ENCODE measurements around the gene ACOXL.

ACOXL gene

DNA sequence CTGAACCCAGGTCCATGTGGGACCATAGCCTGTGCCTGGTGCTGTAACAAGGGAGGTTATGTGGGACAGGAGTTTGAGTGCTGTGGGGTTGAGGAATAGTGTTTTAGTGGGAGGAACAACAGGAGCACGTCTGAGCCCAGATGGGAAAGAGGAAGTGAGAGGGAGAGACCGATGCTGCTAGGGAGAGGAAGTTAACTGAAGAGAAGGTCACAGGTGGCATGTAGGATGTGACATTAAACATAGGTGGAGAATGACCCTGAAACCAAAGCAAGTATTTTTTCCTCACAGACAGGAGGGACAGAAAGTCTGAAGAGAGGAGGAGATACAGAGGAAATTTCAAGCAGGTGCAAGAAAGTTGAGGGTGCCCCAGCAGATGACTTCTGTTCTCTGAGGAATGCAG, 87.8 kb downstream of the ACOXL start:
- H4K8ac ChIP-seq (ENCODE audit: low read depth, low read length) = no peak overlapping the region
- WGBS (ENCODE audit: extremely low coverage, insufficient coverage, insufficient read length) = no CpG with 5 or more reads among the region's 2 CpGs
- H3K4me3 ChIP-seq (ENCODE audit: low read depth, low read length) = no peak overlapping the region
- H3K14ac ChIP-seq (ENCODE audit: low read length) = no peak overlapping the region
- H3K27ac ChIP-seq (ENCODE audit: low read depth, low read length) = no peak overlapping the region
- no peak overlapping the region for H2AFZ ChIP-seq (ENCODE audit: insufficient read depth, low read length, poor library complexity)
- H3K18ac ChIP-seq (ENCODE audit: low read length) = no peak overlapping the region
- no peak overlapping the region for H3K4me2 ChIP-seq (ENCODE audit: low read length)
- H3K36me3 ChIP-seq (ENCODE audit: control insufficient read depth in 1 of 2, insufficient read depth in 2 of 2, low read length in 2 of 2) = no peaks in the 10 kb centered on the region
- no peaks in the 10 kb centered on the region for H3K4me1 ChIP-seq (ENCODE audit: control insufficient read depth in 1 of 2, insufficient read depth in 2 of 2, low read length in 2 of 2)
- no peaks in the 10 kb centered on the region for H3K79me1 ChIP-seq (ENCODE audit: low read length)
- no peak overlapping the region for H3K4ac ChIP-seq (ENCODE audit: low read depth, low read length)
- H3K27me3 ChIP-seq (ENCODE audit: insufficient read depth, low read length) = no peaks in the 10 kb centered on the region
- no peaks in the 10 kb centered on the region for H3K79me2 ChIP-seq (ENCODE audit: control insufficient read depth, insufficient read depth, low read length, poor library complexity)
- no peak overlapping the region for H2BK5ac ChIP-seq (ENCODE audit: low read depth, low read length, poor library complexity)
- no peaks in the 10 kb centered on the region for H3K9me3 ChIP-seq (ENCODE audit: insufficient read depth, low read depth, low read length)
- H4K91ac ChIP-seq (ENCODE audit: low read depth, low read length) = no peak overlapping the region
- H2AK5ac ChIP-seq (ENCODE audit: low read length) = no peak overlapping the region
- no peak overlapping the region for H3K9ac ChIP-seq (ENCODE audit: low read length)
- H3K23ac ChIP-seq (ENCODE audit: low read length) = no peak overlapping the region
- H2BK120ac ChIP-seq (ENCODE audit: insufficient read depth, low read length, poor library complexity) = no peak overlapping the region
- no peak overlapping the region for H4K12ac ChIP-seq (ENCODE audit: low read depth, low read length)
- no peak for DNase-seq
- no peak overlapping the region for H2BK12ac ChIP-seq (ENCODE audit: low read length)

DNA sequence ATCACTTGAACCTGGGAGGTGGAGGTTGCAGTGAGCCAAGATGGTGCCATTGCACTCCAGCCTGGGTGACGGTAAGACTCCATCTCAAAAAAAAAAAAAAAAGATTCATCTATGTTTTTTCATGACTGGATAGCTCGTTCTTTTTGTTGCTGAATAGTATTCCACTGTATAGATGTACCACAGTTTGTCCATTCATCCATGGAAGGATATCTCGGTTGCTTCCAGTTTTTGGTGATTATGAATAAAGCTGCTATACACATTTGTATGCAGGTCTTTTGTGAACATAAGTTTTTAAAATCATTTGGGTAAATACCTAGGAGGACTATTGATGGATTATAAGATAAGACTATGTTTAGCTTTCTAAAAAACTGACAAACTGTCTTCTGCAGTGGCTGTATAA, 90.8 kb downstream of the ACOXL start:
- H2BK120ac ChIP-seq (ENCODE audit: insufficient read depth, low read length, poor library complexity) = no peak overlapping the region
- DNase-seq = no peak
- H3K4me1 ChIP-seq (ENCODE audit: control insufficient read depth in 1 of 2, insufficient read depth in 2 of 2, low read length in 2 of 2) = no peaks in the 10 kb centered on the region
- no peak overlapping the region for H3K4me2 ChIP-seq (ENCODE audit: low read length)
- no CpG with 5 or more reads among the region's 3 CpGs for WGBS (ENCODE audit: extremely low coverage, insufficient coverage, insufficient read length)
- H3K4me3 ChIP-seq (ENCODE audit: low read depth, low read length) = no peak overlapping the region
- no peak overlapping the region for H3K23ac ChIP-seq (ENCODE audit: low read length)
- H4K12ac ChIP-seq (ENCODE audit: low read depth, low read length) = no peak overlapping the region
- H2AFZ ChIP-seq (ENCODE audit: insufficient read depth, low read length, poor library complexity) = no peak overlapping the region
- no peak overlapping the region for H3K4ac ChIP-seq (ENCODE audit: low read depth, low read length)
- H3K79me2 ChIP-seq (ENCODE audit: control insufficient read depth, insufficient read depth, low read length, poor library complexity) = no peaks in the 10 kb centered on the region
- H3K27ac ChIP-seq (ENCODE audit: low read depth, low read length) = no peak overlapping the region
- H2AK5ac ChIP-seq (ENCODE audit: low read length) = no peak overlapping the region
- no peak overlapping the region for H3K9ac ChIP-seq (ENCODE audit: low read length)
- no peaks in the 10 kb centered on the region for H3K36me3 ChIP-seq (ENCODE audit: control insufficient read depth in 1 of 2, insufficient read depth in 2 of 2, low read length in 2 of 2)
- no peaks in the 10 kb centered on the region for H3K27me3 ChIP-seq (ENCODE audit: insufficient read depth, low read length)
- H3K18ac ChIP-seq (ENCODE audit: low read length) = no peak overlapping the region
- no peak overlapping the region for H2BK12ac ChIP-seq (ENCODE audit: low read length)
- H3K9me3 ChIP-seq (ENCODE audit: insufficient read depth, low read depth, low read length) = no peaks in the 10 kb centered on the region
- no peak overlapping the region for H4K91ac ChIP-seq (ENCODE audit: low read depth, low read length)
- H2BK5ac ChIP-seq (ENCODE audit: low read depth, low read length, poor library complexity) = no peak overlapping the region
- H3K79me1 ChIP-seq (ENCODE audit: low read length) = no peaks in the 10 kb centered on the region
- no peak overlapping the region for H4K8ac ChIP-seq (ENCODE audit: low read depth, low read length)
- H3K14ac ChIP-seq (ENCODE audit: low read length) = no peak overlapping the region

DNA sequence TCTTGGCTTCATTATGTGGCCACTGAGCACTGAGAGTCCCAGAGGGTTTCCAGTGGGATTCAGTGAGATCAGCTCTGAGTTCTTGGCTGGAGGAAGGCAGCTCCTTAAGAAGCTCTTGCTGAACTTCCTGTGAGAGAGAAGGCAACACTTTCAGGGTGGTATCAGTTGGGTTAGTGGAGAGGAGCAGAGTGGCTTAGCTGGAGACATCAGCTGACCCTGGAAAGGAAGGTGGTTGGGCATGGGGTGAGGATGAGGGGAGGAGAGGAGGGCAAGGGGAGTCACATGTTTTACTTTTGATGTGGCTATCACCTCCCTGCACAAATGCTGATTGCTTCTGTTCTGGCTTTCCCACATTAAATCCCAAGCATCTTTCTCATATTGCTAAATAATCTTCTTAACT, 95.1 kb downstream of the ACOXL start:
- H3K4me2 ChIP-seq (ENCODE audit: low read length) = no peak overlapping the region
- no peak overlapping the region for H2BK12ac ChIP-seq (ENCODE audit: low read length)
- no peak overlapping the region for H3K14ac ChIP-seq (ENCODE audit: low read length)
- H3K4me3 ChIP-seq (ENCODE audit: low read depth, low read length) = no peak overlapping the region
- no peaks in the 10 kb centered on the region for H3K79me1 ChIP-seq (ENCODE audit: low read length)
- H2AFZ ChIP-seq (ENCODE audit: insufficient read depth, low read length, poor library complexity) = no peak overlapping the region
- no peak overlapping the region for H3K9ac ChIP-seq (ENCODE audit: low read length)
- no peak overlapping the region for H2BK5ac ChIP-seq (ENCODE audit: low read depth, low read length, poor library complexity)
- H2BK120ac ChIP-seq (ENCODE audit: insufficient read depth, low read length, poor library complexity) = no peak overlapping the region
- no peak for DNase-seq
- H3K18ac ChIP-seq (ENCODE audit: low read length) = no peak overlapping the region
- no peaks in the 10 kb centered on the region for H3K79me2 ChIP-seq (ENCODE audit: control insufficient read depth, insufficient read depth, low read length, poor library complexity)
- no peak overlapping the region for H3K27ac ChIP-seq (ENCODE audit: low read depth, low read length)
- H3K4ac ChIP-seq (ENCODE audit: low read depth, low read length) = no peak overlapping the region
- H3K23ac ChIP-seq (ENCODE audit: low read length) = no peak overlapping the region
- no peak overlapping the region for H4K8ac ChIP-seq (ENCODE audit: low read depth, low read length)
- no peaks in the 10 kb centered on the region for H3K4me1 ChIP-seq (ENCODE audit: control insufficient read depth in 1 of 2, insufficient read depth in 2 of 2, low read length in 2 of 2)
- H4K91ac ChIP-seq (ENCODE audit: low read depth, low read length) = no peak overlapping the region
- H3K9me3 ChIP-seq (ENCODE audit: insufficient read depth, low read depth, low read length) = no peaks in the 10 kb centered on the region
- no peak overlapping the region for H2AK5ac ChIP-seq (ENCODE audit: low read length)
- H3K36me3 ChIP-seq (ENCODE audit: control insufficient read depth in 1 of 2, insufficient read depth in 2 of 2, low read length in 2 of 2) = no peaks in the 10 kb centered on the region
- no peak overlapping the region for H4K12ac ChIP-seq (ENCODE audit: low read depth, low read length)
- no peaks in the 10 kb centered on the region for H3K27me3 ChIP-seq (ENCODE audit: insufficient read depth, low read length)

DNA sequence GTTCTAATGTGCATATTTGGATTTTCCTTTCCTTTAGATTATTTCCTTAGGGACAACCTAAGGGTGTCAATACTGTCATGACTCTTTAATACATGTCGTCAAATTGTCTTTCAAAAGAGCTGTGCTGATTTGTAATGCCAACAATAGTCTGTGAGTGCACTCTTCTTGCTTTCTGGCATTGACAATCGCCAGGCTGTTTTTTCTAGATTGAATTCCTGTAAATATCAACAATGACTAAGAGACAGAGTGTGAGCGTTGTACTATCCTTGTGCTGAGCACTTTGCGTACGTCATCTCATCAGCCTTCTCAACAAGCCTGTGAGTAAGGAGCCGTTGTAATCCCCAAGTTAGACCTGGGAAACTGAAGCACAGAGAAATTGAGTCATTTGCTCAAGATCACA, 96.0 kb downstream of the ACOXL start:
- Histone ChIP-seq H3K36me3 (ENCODE audit: control insufficient read depth in 1 of 2, insufficient read depth in 2 of 2, low read length in 2 of 2) (no peaks in the 10 kb centered on the region), H3K4me1 (ENCODE audit: control insufficient read depth in 1 of 2, insufficient read depth in 2 of 2, low read length in 2 of 2) (no peaks in the 10 kb centered on the region), H3K4me2 (ENCODE audit: low read length) (no peak overlapping the region), H2AFZ (ENCODE audit: insufficient read depth, low read length, poor library complexity) (no peak overlapping the region), H3K18ac (ENCODE audit: low read length) (no peak overlapping the region), H2BK5ac (ENCODE audit: low read depth, low read length, poor library complexity) (no peak overlapping the region), H3K23ac (ENCODE audit: low read length) (no peak overlapping the region), H2BK120ac (ENCODE audit: insufficient read depth, low read length, poor library complexity) (no peak overlapping the region), H3K14ac (ENCODE audit: low read length) (no peak overlapping the region), H3K9me3 (ENCODE audit: insufficient read depth, low read depth, low read length) (no peaks in the 10 kb centered on the region), H3K27me3 (ENCODE audit: insufficient read depth, low read length) (no peaks in the 10 kb centered on the region), H4K91ac (ENCODE audit: low read depth, low read length) (no peak overlapping the region), H3K27ac (ENCODE audit: low read depth, low read length) (no peak overlapping the region), H3K79me2 (ENCODE audit: control insufficient read depth, insufficient read depth, low read length, poor library complexity) (no peaks in the 10 kb centered on the region), H3K4ac (ENCODE audit: low read depth, low read length) (no peak overlapping the region), H2BK12ac (ENCODE audit: low read length) (no peak overlapping the region), H4K12ac (ENCODE audit: low read depth, low read length) (no peak overlapping the region), H4K8ac (ENCODE audit: low read depth, low read length) (no peak overlapping the region), H3K9ac (ENCODE audit: low read length) (no peak overlapping the region), H2AK5ac (ENCODE audit: low read length) (no peak overlapping the region), H3K79me1 (ENCODE audit: low read length) (no peaks in the 10 kb centered on the region), H3K4me3 (ENCODE audit: low read depth, low read length) (no peak overlapping the region)
- DNase-seq = no peak
- no CpG with 5 or more reads among the region's 6 CpGs for WGBS (ENCODE audit: extremely low coverage, insufficient coverage, insufficient read length)
